HepG2 (cell line): Measurements from ENCODE around the gene DDX19B. TPM values are rescaled to one million over a fixed set of nuclear protein-coding genes. Genes with fewer than 3 reads are reported as not detected.

Experiments used
- ATM ChIP-seq: fragments of 450-650 bp; IDR thresholded peaks from 2 replicates; pipeline ENCODE4 v1.7.1; 2017; ENCODE audit warnings: mild to moderate bottlenecking, borderline replicate concordance
- BRCA1 ChIP-seq: sonication (generic); formaldehyde crosslinking; IDR thresholded peaks from 2 replicates; pipeline ENCODE4 v1.4.0; 2020; ENCODE audit warnings: missing genetic modification reagents
- FOXK2 ChIP-seq: fragments of 450-650 bp; IDR thresholded peaks from 2 replicates; pipeline ENCODE4 v1.6.1; 2016
- GTF3A ChIP-seq: sonication (generic); formaldehyde crosslinking; conservative IDR thresholded peaks from 2 replicates; pipeline ENCODE4 v1.4.0; 2020; ENCODE audit warnings: mild to moderate bottlenecking, missing genetic modification reagents
- MED13 ChIP-seq: sonication (generic); formaldehyde crosslinking; IDR thresholded peaks from 2 replicates; pipeline ENCODE4 v1.5.0; 2020; ENCODE audit warnings: missing genetic modification reagents
- MEF2D ChIP-seq: sonication (generic); formaldehyde crosslinking; IDR thresholded peaks from 2 replicates; pipeline ENCODE4 v1.5.1; 2020; ENCODE audit warnings: mild to moderate bottlenecking, missing genetic modification reagents
- MXD1 ChIP-seq: sonication (generic); formaldehyde crosslinking; IDR thresholded peaks from 2 replicates; pipeline ENCODE4 v1.4.0; 2020; ENCODE audit warnings: mild to moderate bottlenecking, missing genetic modification reagents
- NR3C1 ChIP-seq: sonication (generic); formaldehyde crosslinking; IDR thresholded peaks from 2 replicates; pipeline ENCODE4 v1.4.0; 2020; ENCODE audit warnings: missing genetic modification reagents
- PAXIP1 ChIP-seq: sonication (generic); formaldehyde crosslinking; conservative IDR thresholded peaks from 2 replicates; pipeline ENCODE4 v1.4.0; 2020; ENCODE audit warnings: mild to moderate bottlenecking, missing genetic modification reagents, moderate library complexity
- PRDM15 ChIP-seq: sonication (generic); formaldehyde crosslinking; IDR thresholded peaks from 2 replicates; pipeline ENCODE4 v1.4.0; 2020; ENCODE audit warnings: missing genetic modification reagents
- SOX13 ChIP-seq, 3 experiments: fragments of 450-650 bp in 1 of 3; sonication (generic) in 1 of 3; formaldehyde crosslinking in 1 of 3; IDR thresholded peaks in 2 of 3; conservative IDR thresholded peaks in 1 of 3; 2 replicates each; pipeline versions ENCODE4 v1.5.0 to v1.6.1; 2016 to 2020; ENCODE audit warnings: antibody characterized with exemption in 1 of 3, mild to moderate bottlenecking in 1 of 3, missing compliant biosample characterization in 1 of 3, missing genetic modification reagents in 1 of 3, moderate library complexity in 1 of 3
- SP1 ChIP-seq, 2 experiments: fragments of 450-650 bp in 1 of 2; sonication (generic) in 1 of 2; formaldehyde crosslinking in 1 of 2; IDR thresholded peaks; 2 replicates each; pipeline versions ENCODE4 v1.4.0 to v1.6.1; 2016 to 2020; ENCODE audit warnings: missing genetic modification reagents in 1 of 2
- SUZ12 ChIP-seq: fragments of 150-350 bp; IDR thresholded peaks from 2 replicates; pipeline ENCODE4 v1.6.1; 2014; ENCODE audit warnings: low read depth, low read length
- ZBTB8A ChIP-seq: sonication (generic); formaldehyde crosslinking; IDR thresholded peaks from 2 replicates; pipeline ENCODE4 v1.4.0; 2020; ENCODE audit warnings: mild to moderate bottlenecking, low read depth, missing genetic modification reagents, borderline replicate concordance
- ZMAT5 ChIP-seq: sonication (generic); formaldehyde crosslinking; IDR thresholded peaks from 2 replicates; pipeline ENCODE4 v1.5.0; 2020; ENCODE audit warnings: mild to moderate bottlenecking, low read depth, missing genetic modification reagents, borderline replicate concordance
- ZNF138 ChIP-seq: sonication (generic); formaldehyde crosslinking; IDR thresholded peaks from 2 replicates; pipeline ENCODE4 v1.5.0; 2020; ENCODE audit warnings: mild to moderate bottlenecking, low read depth, missing genetic modification reagents
- ZNF432 ChIP-seq: sonication (generic); formaldehyde crosslinking; IDR thresholded peaks from 2 replicates; pipeline ENCODE4 v1.5.0; 2020; ENCODE audit warnings: missing genetic modification reagents, mild to moderate bottlenecking, borderline replicate concordance
- ZNF607 ChIP-seq: sonication (generic); formaldehyde crosslinking; IDR thresholded peaks from 2 replicates; pipeline ENCODE4 v1.5.1; 2020; ENCODE audit warnings: missing genetic modification reagents, mild to moderate bottlenecking, borderline replicate concordance
- ZNF619 ChIP-seq: sonication (generic); formaldehyde crosslinking; IDR thresholded peaks from 2 replicates; pipeline ENCODE4 v1.4.0; 2020; ENCODE audit warnings: mild to moderate bottlenecking, missing genetic modification reagents
- ZNF83 ChIP-seq: sonication (generic); formaldehyde crosslinking; IDR thresholded peaks from 2 replicates; pipeline ENCODE4 v1.4.0; 2020; ENCODE audit warnings: missing genetic modification reagents, mild to moderate bottlenecking, borderline replicate concordance
- ZSCAN22 ChIP-seq: sonication (generic); formaldehyde crosslinking; IDR thresholded peaks from 2 replicates; pipeline ENCODE4 v1.4.0; 2020; ENCODE audit warnings: mild to moderate bottlenecking, missing genetic modification reagents
- polyA plus RNA-seq, 8 experiments: library from polyadenylated mRNA; depleted of rRNA in 3 of 8; stranded (reverse) in 7 of 8; unstranded in 1 of 8; fragments of >200 nt; fragmentation: Illumina TruSeq in 4 of 8; extraction: Trizol in 4 of 8; gene quantifications; 2 replicates each; pipeline versions ENCODE4 v1.2.1 to v1.2.3, GENCODE V29; 2011 to 2016; ENCODE audit warnings: low read depth in 4 of 8, missing spikeins in 1 of 8, mixed read lengths in 1 of 8; ENCODE audit not compliant: insufficient read depth in 1 of 8
- total RNA-seq, 5 experiments: library from RNA; depleted of rRNA; stranded (reverse); fragments of >200 nt; fragmentation: Illumina TruSeq; extraction: Trizol; gene quantifications; 2 replicates each; pipeline ENCODE4 v1.2.3, GENCODE V29; 2016; ENCODE audit warnings: low read depth in 1 of 5

DDX19B gene
- total and polyA plus RNA-seq, 2 of the 13 experiments (the other 11 are each of a cell fraction or from before 2014, with no cell fraction given): 36.2 to 40.0 TPM

- no peak for TF ChIP-seq ZSCAN22 (CRISPR knock-in tag)
- TF ChIP-seq GTF3A: peak; percentile 93
- no peak for TF ChIP-seq BRCA1 (CRISPR knock-in tag)
- TF ChIP-seq NR3C1: no peak
- peak; percentile 93 for TF ChIP-seq MXD1 (CRISPR knock-in tag)
- peak; percentile 85 for TF ChIP-seq ZNF138 (CRISPR knock-in tag)
- TF ChIP-seq ATM: no peak
- TF ChIP-seq ZNF607 (CRISPR knock-in tag): peak; percentile 80; the same call in 1 of the 2 replicates
- 0 out of 2 replicates have a peak, but pooled peaks have one; percentile 90 for TF ChIP-seq ZBTB8A (CRISPR knock-in tag)
- TF ChIP-seq MED13: peak; percentile 72; the same call in 1 of the 2 replicates
- TF ChIP-seq SOX13 (IDR thresholded peaks at IDR 0.05): 0 out of 2 replicates have a peak, but pooled peaks have one; percentile 46
- peak in 1 of 2 experiments; percentile 78; a peak in 2 of 4 replicates for TF ChIP-seq SOX13 (CRISPR knock-in tag; conservative IDR thresholded peaks at IDR 0.05 in 1 of 2, IDR thresholded peaks at IDR 0.05 in 1 of 2)
- TF ChIP-seq ZNF619 (CRISPR knock-in tag): peak; percentile 96
- peak; percentile 64; the same call in 1 of the 2 replicates for TF ChIP-seq PAXIP1 (CRISPR knock-in tag)
- no peak for TF ChIP-seq FOXK2
- peak; percentile 67; the same call in 1 of the 2 replicates for TF ChIP-seq ZNF432
- no peak for TF ChIP-seq ZMAT5
- peak; percentile 88; the same call in 1 of the 2 replicates for TF ChIP-seq ZNF83 (CRISPR knock-in tag)
- no peak for TF ChIP-seq SP1 (IDR thresholded peaks at IDR 0.05)
- TF ChIP-seq SP1 (CRISPR knock-in tag; IDR thresholded peaks at IDR 0.05): peak; percentile 50; the same call in 1 of the 2 replicates
- peak; percentile 51; the same call in 1 of the 2 replicates for TF ChIP-seq SUZ12
- peak; percentile 44; the same call in 1 of the 2 replicates for TF ChIP-seq MEF2D
- no peak for TF ChIP-seq PRDM15 (CRISPR knock-in tag)
These were observed 47.2 kb upstream of the DDX19B start, which contains the start of gene EXOSC6 (continued) for GRCh38 chr16:70251629-70252354.
